Activated naive CD4-positive, alpha-beta T cell treated with anti-CD3 and anti-CD28 coated beads, Interleukin-2, amount 10 ng/mL, durations not matched to agents 5 hours and 36 hours (primary cell): Measurements from ENCODE around the gene DGKK. TPM values are rescaled to one million over a fixed set of nuclear protein-coding genes. Genes with fewer than 3 reads are reported as not detected.

Source experiments
- total RNA-seq, 2 experiments: library from RNA; stranded (reverse); gene quantifications; one replicate each; pipeline ENCODE4 v1.2.3, GENCODE V29; 2021

The DGKK gene
- not detected for total RNA-seq

GRCh38 chrX:50470103-50471031 lies at the start of gene DGKK:
Gene DGKK (minus strand): TSS chrX:50470825. CDS start chrX:50470678, 147 bp downstream.

